HL-60/S4 treated with retinoic acid at 250 ng/mL for 4 days and 3 days (cell line): ENCODE data around the gene NYAP2.

Source experiments
- in situ Hi-C: fragments of 300-500 bp; cut with MboI; formaldehyde crosslinking; loops from 2 replicates; pipeline ENCODE4 v1.7.0; 2022; ENCODE audit warnings: low sequenced_read_pairs

NYAP2 gene

DNA sequence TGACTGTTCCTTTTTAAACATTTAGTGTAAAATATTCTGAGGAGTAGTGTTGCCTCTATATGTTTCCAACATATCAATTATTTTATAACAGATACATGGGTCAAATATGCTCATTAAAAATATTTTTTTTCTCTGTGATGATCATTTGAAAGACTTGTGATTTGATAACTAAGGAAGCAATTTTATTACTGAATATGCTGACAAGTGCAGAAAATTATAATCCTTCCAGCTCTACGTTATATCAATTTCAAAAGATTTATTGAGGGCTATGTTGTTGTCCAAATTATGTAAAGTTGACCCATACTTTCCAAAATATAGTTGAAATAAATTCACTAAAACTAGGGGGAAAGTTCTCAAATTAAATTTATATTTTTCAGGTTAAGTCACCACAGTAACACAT lies 290.6 kb downstream of the NYAP2 start:
- in situ Hi-C loops: no loop called here

GRCh38 chr2:225691711-225692110 lies 292.2 kb downstream of the NYAP2 start:
- in situ Hi-C loops: no loop called here

DNA sequence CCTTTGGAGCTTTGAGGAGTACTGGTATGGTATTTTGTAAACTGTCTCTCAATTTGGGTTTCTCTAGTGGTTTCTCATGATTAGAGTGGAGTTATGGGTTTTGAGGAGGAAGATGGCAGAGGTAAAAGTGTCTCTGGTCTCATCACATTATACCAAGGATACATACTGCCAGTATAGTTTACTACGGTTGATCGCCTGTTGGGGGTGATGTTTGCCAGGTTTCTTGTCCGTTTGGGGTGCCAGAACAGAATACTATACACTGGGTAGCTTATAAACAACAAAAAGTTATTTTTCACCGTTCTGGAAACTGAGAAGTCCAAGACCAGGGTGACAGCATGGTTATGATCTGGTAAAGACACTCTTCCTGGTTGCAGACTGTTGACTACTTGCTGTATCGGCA lies 293.7 kb downstream of the NYAP2 start:
- in situ Hi-C loops: no loop called here

DNA sequence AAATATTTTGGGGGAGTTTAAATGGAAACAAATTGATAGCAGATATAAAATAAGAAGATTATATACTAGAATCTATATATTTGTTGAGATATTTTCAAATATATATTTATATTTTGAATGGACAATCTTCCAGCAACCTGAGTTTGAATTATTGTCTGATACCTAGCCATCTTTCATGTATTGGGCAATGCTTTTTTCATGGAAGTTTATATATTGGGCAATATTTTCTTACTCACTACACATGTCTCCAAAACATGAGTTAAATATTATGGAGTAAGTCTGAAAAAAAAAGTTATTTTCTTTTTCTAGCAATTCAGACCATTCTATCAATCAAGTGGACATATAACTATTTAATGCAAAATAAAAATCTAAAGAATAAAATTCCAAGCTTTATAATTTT lies 295.2 kb downstream of the NYAP2 start:
- in situ Hi-C loops: no loop called here

DNA sequence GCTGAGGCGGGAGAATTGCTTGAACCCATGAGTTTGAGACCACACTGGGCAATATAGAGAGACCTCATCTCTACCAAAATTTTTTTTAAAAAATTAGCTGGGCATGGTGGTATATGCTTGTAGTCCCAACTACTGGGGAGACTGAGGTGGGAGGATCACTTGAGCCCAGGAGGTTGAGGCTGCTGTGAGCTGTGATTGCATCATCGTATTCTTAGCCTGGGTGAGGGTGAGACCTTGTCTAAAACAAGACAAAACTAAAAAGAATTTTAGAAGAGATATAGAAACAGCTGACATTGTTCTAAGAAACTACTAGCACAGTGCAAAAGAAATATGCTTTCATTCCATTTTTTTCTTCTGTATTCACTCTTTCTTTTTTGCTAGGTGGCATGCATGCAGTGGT lies 298.4 kb downstream of the NYAP2 start:
- in situ Hi-C loops: no loop called here
